K562 (cell line): ENCODE results near the gene SRC. TPM values are rescaled to one million over a fixed set of nuclear protein-coding genes. Genes with fewer than 3 reads are reported as not detected.

ENCODE experiments used
- ATAC-seq: fragments of 200-7000 bp; cut with Tn5 transposase; 3 replicates; pipeline ENCODE4 v1.9.1; 2020; ENCODE audit warnings: moderate library complexity
- BruUV-seq: library from RNA; stranded (reverse); fragments of 400-500 nt; replicated peaks from 2 replicates; lab custom pipeline; 2021; lab: Mats Ljungman, UMichigan
- CTCF ChIA-PET: fragments of 300-600 bp; formaldehyde crosslinking; extraction: SDS; loops from one replicate; lab custom pipeline; 2021; ENCODE audit warnings: low intra/inter-chr PET ratio; lab: Yijun Ruan, JAX
- POLR2A ChIA-PET: fragments of 300-600, 350-650 bp; sonication (Branson Sonifier 250); formaldehyde crosslinking; extraction: SDS; loops from one replicate; lab custom pipeline; 2021; ENCODE audit warnings: antibody characterized with exemption, inconsistent platforms; lab: Yijun Ruan, JAX
- DNase-seq, 4 experiments: peaks; one replicate each; pipeline versions ENCODE4 v3.0.0 to v3.0.0-alpha.2; 2011 to 2018; ENCODE audit warnings: low spot score in 3 of 4, mixed read lengths in 3 of 4; ENCODE audit errors: extremely low read depth in 1 of 4
- FAIRE-seq: peaks from 2 replicates; lab custom pipeline; 2011; peaks lifted over from hg19 to GRCh38; lab: Jason Lieb, UNC
- H2AFZ ChIP-seq: 2 replicates; pipeline ENCODE4 v1.6.0; 2011; ENCODE audit warnings: low read depth, low read length, control low read depth, inconsistent platforms
- H3K27ac ChIP-seq: fragments of 200-600 bp; 3 replicates; pipeline ENCODE4 v1.8.0; 2011; ENCODE audit warnings: low read depth, mild to moderate bottlenecking, control low read depth, inconsistent platforms, low read length, moderate library complexity, mixed read lengths; ENCODE audit errors: extremely low read depth
- H3K27me3 ChIP-seq, 2 experiments: fragments of 300-600 bp in 1 of 2; 2 replicates in 1 of 2; 3 replicates in 1 of 2; pipeline versions ENCODE4 v1.6.0 to v1.8.0; 2011; ENCODE audit warnings: inconsistent platforms in 2 of 2, low read length in 2 of 2, mild to moderate bottlenecking in 1 of 2, mixed read lengths in 1 of 2, moderate library complexity in 1 of 2; ENCODE audit not compliant: control insufficient read depth in 2 of 2, insufficient read depth in 2 of 2
- H3K36me3 ChIP-seq: fragments of 300-600 bp; 3 replicates; pipeline ENCODE4 v1.8.0; 2011; ENCODE audit warnings: mild to moderate bottlenecking, low read length, inconsistent platforms; ENCODE audit not compliant: control insufficient read depth, insufficient read depth
- H3K4me1 ChIP-seq, 2 experiments: fragments of 200-600 bp in 1 of 2; replicated peaks in 1 of 2; 2 replicates in 1 of 2; 3 replicates in 1 of 2; pipeline versions ENCODE4 v1.5.1 to v1.8.0; 2011; ENCODE audit warnings: inconsistent platforms in 2 of 2, low read length in 2 of 2, mild to moderate bottlenecking in 1 of 2, mixed read lengths in 1 of 2, moderate library complexity in 1 of 2; ENCODE audit not compliant: control insufficient read depth in 2 of 2, insufficient read depth in 2 of 2
- H3K4me2 ChIP-seq: 2 replicates; pipeline ENCODE4 v1.6.1; 2011; ENCODE audit warnings: low read length, control low read depth, inconsistent platforms, mixed read lengths; ENCODE audit not compliant: insufficient read depth
- H3K4me3 ChIP-seq: fragments of 200-600 bp; sonication (generic), shearing (Covaris generic); 2 replicates; pipeline ENCODE4 v1.5.1; 2016; ENCODE audit warnings: control low read depth, inconsistent platforms
- H3K79me2 ChIP-seq: fragments of 200-600 bp; 3 replicates; pipeline ENCODE4 v1.8.0; 2011; ENCODE audit warnings: low read length, inconsistent platforms; ENCODE audit not compliant: control insufficient read depth, insufficient read depth
- H3K9ac ChIP-seq, 2 experiments: 2 replicates each; pipeline versions ENCODE4 v1.6.0 to v1.6.1; 2011; ENCODE audit warnings: low read depth in 2 of 2, low read length in 2 of 2, control low read depth in 1 of 2, inconsistent platforms in 1 of 2, mild to moderate bottlenecking in 1 of 2, mixed read lengths in 1 of 2; ENCODE audit not compliant: insufficient read depth in 1 of 2
- H3K9me1 ChIP-seq: one replicate; pipeline ENCODE4 v1.6.0; 2011; ENCODE audit warnings: inconsistent platforms, mild to moderate bottlenecking, low read length, moderate library complexity; ENCODE audit not compliant: control insufficient read depth, insufficient read depth
- H3K9me3 ChIP-seq: replicated peaks from 2 replicates; pipeline ENCODE4 v1.5.1; 2011; ENCODE audit warnings: low read depth, low read length, inconsistent platforms; ENCODE audit not compliant: control insufficient read depth, insufficient read depth
- H4K20me1 ChIP-seq: replicated peaks from 2 replicates; pipeline ENCODE4 v1.6.1; 2011; ENCODE audit warnings: low read length, inconsistent platforms, mixed read lengths; ENCODE audit not compliant: control insufficient read depth, insufficient read depth
- ADNP ChIP-seq: fragments of 200-800 bp; sonication (Bioruptor generic); IDR thresholded peaks from 2 replicates; pipeline ENCODE4 v1.6.1; 2016; ENCODE audit warnings: missing genetic modification characterization, missing compliant biosample characterization
- BCOR ChIP-seq: fragments of 450-650 bp; IDR thresholded peaks from 2 replicates; pipeline ENCODE4 v1.6.1; 2016
- BRD9 ChIP-seq: fragments of 450-650 bp; IDR thresholded peaks from 2 replicates; pipeline ENCODE4 v1.6.1; 2018; ENCODE audit warnings: low read depth; ENCODE audit not compliant: partially characterized antibody
- CBX1 ChIP-seq: sonication (generic); IDR thresholded peaks from 2 replicates; pipeline ENCODE4 v1.6.1; 2016; ENCODE audit warnings: antibody characterized with exemption, low read depth, mild to moderate bottlenecking
- DPF2 ChIP-seq: fragments of 450-650 bp; IDR thresholded peaks from 2 replicates; pipeline ENCODE4 v1.6.1; 2016
- ELF2 ChIP-seq: fragments of 250-450 bp; sonication (Bioruptor Pico); IDR thresholded peaks from 2 replicates; pipeline ENCODE4 v1.5.0; 2021; ENCODE audit warnings: mild to moderate bottlenecking
- GTF2A2 ChIP-seq: IDR thresholded peaks from 2 replicates; pipeline ENCODE4 v1.6.1; 2016; ENCODE audit warnings: mild to moderate bottlenecking, missing genetic modification characterization, missing compliant biosample characterization
- HDAC2 ChIP-seq: fragments of 450-650 bp; IDR thresholded peaks from 2 replicates; pipeline ENCODE4 v1.6.1; 2016; ENCODE audit warnings: mild to moderate bottlenecking
- JUN ChIP-seq, 2 experiments: sonication (generic) in 1 of 2; formaldehyde crosslinking in 1 of 2; IDR thresholded peaks; 2 replicates each; pipeline versions ENCODE4 v1.6.1 to v1.8.0; 2012 to 2022; ENCODE audit warnings: borderline replicate concordance in 2 of 2, mild to moderate bottlenecking in 2 of 2, improper control_type of control experiment in 1 of 2, low read depth in 1 of 2, low read length in 1 of 2, missing genetic modification reagents in 1 of 2
- KDM1A ChIP-seq, 2 experiments: fragments of 450-650 bp; IDR thresholded peaks; 2 replicates each; pipeline ENCODE4 v1.6.1; 2016; ENCODE audit warnings: mild to moderate bottlenecking in 2 of 2
- NR1H2 ChIP-seq: sonication (generic); formaldehyde crosslinking; IDR thresholded peaks from 2 replicates; pipeline ENCODE4 v1.4.0; 2020; ENCODE audit warnings: mild to moderate bottlenecking, missing genetic modification reagents
- RBM25 ChIP-seq: fragments of 200-400 bp; formaldehyde crosslinking; IDR thresholded peaks from 2 replicates; pipeline ENCODE4 v1.6.1; 2018; ENCODE audit warnings: low read length, low read depth, moderate library complexity; ENCODE audit not compliant: severe bottlenecking
- SETDB1 ChIP-seq: IDR thresholded peaks from one replicate; pipeline ENCODE4 v1.6.1; 2012; ENCODE audit warnings: low read length, control low read depth, inconsistent platforms
- SMARCA5 ChIP-seq: fragments of 450-650 bp; IDR thresholded peaks from 2 replicates; pipeline ENCODE4 v1.6.1; 2016
- SREBF1 ChIP-seq: fragments of 150-350 bp; IDR thresholded peaks from 2 replicates; pipeline ENCODE4 v1.6.1; 2014; ENCODE audit warnings: antibody characterized with exemption, low read depth, low read length, borderline replicate concordance
- TCF3 ChIP-seq: sonication (generic); formaldehyde crosslinking; IDR thresholded peaks from 2 replicates; pipeline ENCODE4 v1.4.0; 2020; ENCODE audit warnings: mild to moderate bottlenecking, missing genetic modification reagents
- ZFP36 ChIP-seq: fragments of 150-350 bp; IDR thresholded peaks from 2 replicates; pipeline ENCODE4 v1.6.1; 2018; ENCODE audit warnings: low read length, low read depth; ENCODE audit not compliant: partially characterized antibody
- ZKSCAN1 ChIP-seq: fragments of 150-350 bp; IDR thresholded peaks from 2 replicates; pipeline ENCODE4 v1.6.1; 2016; ENCODE audit warnings: low read depth, low read length
- ZNF24 ChIP-seq: fragments of 450-650 bp; IDR thresholded peaks from 2 replicates; pipeline ENCODE4 v1.6.1; 2016
- ZNF551 ChIP-seq: fragments of 250-450 bp; sonication (Bioruptor Pico); IDR thresholded peaks from 2 replicates; pipeline ENCODE4 v1.5.0; 2021; ENCODE audit warnings: mild to moderate bottlenecking, moderate library complexity
- WGBS: fragments of 100-300 bp; shearing (Covaris generic); methylation state at CpG from one replicate; pipeline ENCODE4 v1.1.6; 2016; ENCODE audit warnings: low coverage, mixed read lengths; ENCODE audit not compliant: insufficient coverage; ENCODE audit errors: missing lambda C conversion rate; 5-methylcytosine and 5-hydroxymethylcytosine counted together
- in situ Hi-C: fragments of 300-500 bp; cut with MboI; formaldehyde crosslinking; loops from 4 replicates; pipeline ENCODE4 v1.15.0; 2018; ENCODE audit warnings: inconsistent platforms, mixed read lengths
- intact Hi-C: fragments of 100-400 bp; cut with micrococcal nuclease; formaldehyde crosslinking; loops from 2 replicates; pipeline ENCODE4 v1.14.2; 2022
- polyA plus RNA-seq, 8 experiments: library from polyadenylated mRNA; depleted of rRNA in 4 of 8; stranded (reverse) in 5 of 8; unstranded in 3 of 8; fragments of >200 nt; fragmentation: Nextera tagmentation in 2 of 8; fragmentation: Illumina TruSeq in 1 of 8; extraction: Ambion mirVana in 2 of 8; extraction: Trizol in 1 of 8; gene quantifications; 2 replicates each; pipeline versions ENCODE4 v1.2.1 to v1.2.3, GENCODE V29; 2011 to 2014; ENCODE audit warnings: inconsistent platforms in 1 of 8, missing spikeins in 1 of 8
- total RNA-seq, 7 experiments: library from RNA; depleted of rRNA in 6 of 7; stranded (reverse); fragments of >200 nt in 6 of 7; fragmentation: Illumina TruSeq in 2 of 7; extraction: Trizol in 2 of 7; gene quantifications; 2 replicates each; pipeline versions ENCODE4 v1.2.1 to v1.2.3, GENCODE V29; 2011 to 2021; ENCODE audit warnings: low replicate concordance in 1 of 7
- TF ChIP-seq, protein P1 (sequence below), 2 experiments: fragments of 450-650 bp; IDR thresholded peaks; 2 replicates each; pipeline ENCODE4 v1.6.1; 2016

SRC gene
- total and polyA plus RNA-seq, 9 of the 15 experiments (the other 6 are each of a cell fraction or from before 2014, with no cell fraction given): 0.06 to 8.5 (median 3.1) TPM

DNA sequence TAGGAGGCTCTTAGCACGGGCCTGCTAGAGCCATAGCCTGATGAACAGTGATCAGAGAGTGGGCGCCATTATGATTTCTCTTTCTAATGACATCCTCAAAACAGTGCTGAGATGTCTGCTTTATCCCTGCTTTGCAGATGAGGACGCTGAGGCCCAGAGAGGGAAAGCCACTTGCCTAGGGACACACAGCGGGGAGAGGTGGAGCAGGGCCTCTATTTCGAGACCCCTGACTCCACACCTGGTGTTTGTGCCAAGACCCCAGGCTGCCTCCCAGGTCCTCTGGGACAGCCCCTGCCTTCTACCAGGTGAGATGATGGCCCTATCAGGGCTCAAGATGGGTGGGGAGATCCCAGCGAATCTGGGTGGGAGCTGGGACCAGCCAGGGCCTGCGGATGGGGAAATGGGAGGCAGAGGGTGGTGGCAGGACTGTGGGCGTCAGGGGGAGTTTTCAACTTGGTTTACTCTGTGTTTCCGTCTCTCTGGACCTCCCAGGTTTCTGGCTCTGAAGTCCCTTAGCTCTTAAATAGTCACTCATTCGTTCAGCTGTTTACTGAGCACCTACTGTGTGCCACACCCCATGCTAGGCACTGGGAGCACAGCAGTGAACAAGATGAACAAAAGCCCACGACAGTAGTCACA, 36.7 kb downstream of the SRC start:
- Histone ChIP-seq H2AFZ (no peak overlapping the region), H3K4me1 (peaks cover 35 to 74% of the 10 kb centered on the region in 2 experiments), H3K27me3 (no peaks in the 10 kb centered on the region), H3K9me3 (no peaks in the 10 kb centered on the region), H3K9me1 (no peaks in the 10 kb centered on the region), H3K4me3 (no peak overlapping the region), H3K79me2 (peaks cover 3% of the 10 kb centered on the region; the same call in 1 of the 3 replicates), H3K9ac (peak overlapping the region in 1 of 2 experiments; percentile 26; a peak in 1 of 4 replicates), H3K27ac (peak overlapping the region; percentile 27; the same call in 1 of the 3 replicates), H3K36me3 (no peaks in the 10 kb centered on the region), H4K20me1 (no peaks in the 10 kb centered on the region), H3K4me2 (no peak overlapping the region)
- ChIA-PET POLR2A (interaction anchor here (0.6 to 1.2 kb wide), 3 partner anchors 84 to 287 kb away, joined by 3 read pairs; no protein-coding TSS in a partner anchor), CTCF (no interaction called here)
- 75% methylated on average over 10 of the region's 11 CpGs for WGBS
- in situ Hi-C loops: loop anchor here (5.0 kb wide), 1 partner anchor 95 kb away; the partner anchor contains the start of gene MANBAL
- no peak for FAIRE-seq
- no peak for ATAC-seq
- no TSS peak for BruUV-seq
- no peak for DNase-seq
- intact Hi-C loops: loop anchor here (5.0 kb wide), 1 partner anchor 95 kb away; the partner anchor contains the start of gene MANBAL
- peak; percentile 78; the same call in 1 of the 2 replicates for TF ChIP-seq CBX1
- TF ChIP-seq SMARCA5: peak; percentile 82
- no peak for TF ChIP-seq SREBF1
- TF ChIP-seq RBM25: peak; percentile 59
- TF ChIP-seq, protein P1, sequence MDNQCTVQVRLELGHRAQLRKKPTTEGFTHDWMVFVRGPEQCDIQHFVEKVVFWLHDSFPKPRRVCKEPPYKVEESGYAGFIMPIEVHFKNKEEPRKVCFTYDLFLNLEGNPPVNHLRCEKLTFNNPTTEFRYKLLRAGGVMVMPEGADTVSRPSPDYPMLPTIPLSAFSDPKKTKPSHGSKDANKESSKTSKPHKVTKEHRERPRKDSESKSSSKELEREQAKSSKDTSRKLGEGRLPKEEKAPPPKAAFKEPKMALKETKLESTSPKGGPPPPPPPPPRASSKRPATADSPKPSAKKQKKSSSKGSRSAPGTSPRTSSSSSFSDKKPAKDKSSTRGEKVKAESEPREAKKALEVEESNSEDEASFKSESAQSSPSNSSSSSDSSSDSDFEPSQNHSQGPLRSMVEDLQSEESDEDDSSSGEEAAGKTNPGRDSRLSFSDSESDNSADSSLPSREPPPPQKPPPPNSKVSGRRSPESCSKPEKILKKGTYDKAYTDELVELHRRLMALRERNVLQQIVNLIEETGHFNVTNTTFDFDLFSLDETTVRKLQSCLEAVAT (IDR thresholded peaks at IDR 0.05): no peak
- peak; percentile 91 for TF ChIP-seq BCOR
- no peak for TF ChIP-seq JUN (IDR thresholded peaks at IDR 0.05; ENCODE audit: borderline replicate concordance, low read depth, low read length)
- TF ChIP-seq JUN (CRISPR knock-in tag; IDR thresholded peaks at IDR 0.05; ENCODE audit: borderline replicate concordance): no peak
- peak; percentile 12; the same call in 1 of the 2 replicates for TF ChIP-seq HDAC2
- peak; percentile 81 for TF ChIP-seq ADNP (tag)
- TF ChIP-seq ELF2: no peak
- TF ChIP-seq SETDB1: no peak
- peak; percentile 38 to 77 for TF ChIP-seq KDM1A (IDR thresholded peaks at IDR 0.05)
- no peak for TF ChIP-seq DPF2
- TF ChIP-seq BRD9: peak; percentile 62
- TF ChIP-seq ZKSCAN1: peak; percentile 94
- TF ChIP-seq ZFP36: peak; percentile 92
- TF ChIP-seq NR1H2: no peak
- no peak for TF ChIP-seq GTF2A2
- no peak for TF ChIP-seq TCF3 (CRISPR knock-in tag)
- TF ChIP-seq ZNF24: peak; percentile 67
- TF ChIP-seq ZNF551 (CRISPR knock-in tag): no peak
